Hepatocyte (in vitro differentiated cells): ENCODE data around the gene KIF13A.
"Not testable (repeated sequence)": the region's sequence is repeated elsewhere in the genome, so short reads cannot be mapped to it uniquely, and the experiment has no call there.

Experiments
- EZH2 ChIP-seq: fragments of 200-600 bp; sonication (generic); IDR thresholded peaks from 2 replicates; pipeline ENCODE4 v1.6.1; 2016; ENCODE audit warnings: antibody characterized with exemption, mild to moderate bottlenecking, borderline replicate concordance
- EZH2phosphoT487 ChIP-seq: fragments of 200-600 bp; sonication (generic); IDR thresholded peaks from one replicate; pipeline ENCODE4 v1.6.1; 2018; ENCODE audit warnings: antibody characterized with exemption, mild to moderate bottlenecking, low read depth, moderate library complexity; ENCODE audit not compliant: unreplicated experiment, severe bottlenecking
- TF ChIP-seq, protein P1 (sequence below): fragments of 200-600 bp; sonication (generic); IDR thresholded peaks from 2 replicates; pipeline ENCODE4 v1.5.1; 2016; ENCODE audit warnings: antibody characterized with exemption, mild to moderate bottlenecking; ENCODE audit not compliant: poor library complexity

- TF ChIP-seq, protein P1, sequence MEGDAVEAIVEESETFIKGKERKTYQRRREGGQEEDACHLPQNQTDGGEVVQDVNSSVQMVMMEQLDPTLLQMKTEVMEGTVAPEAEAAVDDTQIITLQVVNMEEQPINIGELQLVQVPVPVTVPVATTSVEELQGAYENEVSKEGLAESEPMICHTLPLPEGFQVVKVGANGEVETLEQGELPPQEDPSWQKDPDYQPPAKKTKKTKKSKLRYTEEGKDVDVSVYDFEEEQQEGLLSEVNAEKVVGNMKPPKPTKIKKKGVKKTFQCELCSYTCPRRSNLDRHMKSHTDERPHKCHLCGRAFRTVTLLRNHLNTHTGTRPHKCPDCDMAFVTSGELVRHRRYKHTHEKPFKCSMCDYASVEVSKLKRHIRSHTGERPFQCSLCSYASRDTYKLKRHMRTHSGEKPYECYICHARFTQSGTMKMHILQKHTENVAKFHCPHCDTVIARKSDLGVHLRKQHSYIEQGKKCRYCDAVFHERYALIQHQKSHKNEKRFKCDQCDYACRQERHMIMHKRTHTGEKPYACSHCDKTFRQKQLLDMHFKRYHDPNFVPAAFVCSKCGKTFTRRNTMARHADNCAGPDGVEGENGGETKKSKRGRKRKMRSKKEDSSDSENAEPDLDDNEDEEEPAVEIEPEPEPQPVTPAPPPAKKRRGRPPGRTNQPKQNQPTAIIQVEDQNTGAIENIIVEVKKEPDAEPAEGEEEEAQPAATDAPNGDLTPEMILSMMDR: not testable (repeated sequence)
- TF ChIP-seq EZH2, EZH2phosphoT487: not testable (repeated sequence)
These were observed 97.7 kb downstream of the KIF13A start for GRCh38 chr6:17889777-17890176.
